Measurements from ENCODE around the gene MYCBPAP. TPM values are rescaled to one million over a fixed set of nuclear protein-coding genes. Genes with fewer than 3 reads are reported as not detected.

The MYCBPAP gene
- total and polyA plus RNA-seq, 8 donors: 1.4 to 9.1 (median 5.8) TPM

- H3K4me3 ChIP-seq: no peak overlapping the region
- ATAC-seq (no peak), DNase-seq (no peak)
- no peaks in the 10 kb centered on the region for H3K27me3 ChIP-seq
- intact Hi-C loops (cut with DNase I): no loop called here
- H3K9me3 ChIP-seq: no peaks in the 10 kb centered on the region
- no peak overlapping the region for H3K27ac ChIP-seq
- H3K4me1 ChIP-seq: no peaks in the 10 kb centered on the region
- peaks cover 0 to 7% of the 10 kb centered on the region in 2 donors for H3K36me3 ChIP-seq
- TF ChIP-seq CTCF (IDR thresholded peaks at IDR 0.05): no peak
Observed at GRCh38 chr17:50491505-50491904, 16.7 kb upstream of the MYCBPAP start.

GRCh38 chr17:50492214-50492613 is 16.0 kb upstream of the MYCBPAP start:
- intact Hi-C loops (cut with DNase I): no loop called here
- TF ChIP-seq CTCF (IDR thresholded peaks at IDR 0.05): no peak
- Histone ChIP-seq H3K9me3 (no peaks in the 10 kb centered on the region), H3K4me1 (no peaks in the 10 kb centered on the region), H3K27me3 (no peaks in the 10 kb centered on the region), H3K36me3 (peaks cover 0 to 7% of the 10 kb centered on the region in 2 donors), H3K27ac (no peak overlapping the region), H3K4me3 (no peak overlapping the region)
- DNase-seq (no peak), ATAC-seq (no peak)

- no peaks in the 10 kb centered on the region for H3K36me3 ChIP-seq
- intact Hi-C loops (cut with DNase I): no loop called here
- H3K27me3 ChIP-seq: no peaks in the 10 kb centered on the region
- no peak overlapping the region for H3K4me3 ChIP-seq
- H3K9me3 ChIP-seq: no peaks in the 10 kb centered on the region
- DNase-seq: no peak
- ATAC-seq: no peak
- H3K4me1 ChIP-seq: no peaks in the 10 kb centered on the region
- no peak overlapping the region for H3K27ac ChIP-seq
- TF ChIP-seq CTCF (IDR thresholded peaks at IDR 0.05): no peak
Observed at GRCh38 chr17:50493744-50494143, 14.5 kb upstream of the MYCBPAP start.

- ATAC-seq: no peak
- no peak for TF ChIP-seq CTCF (IDR thresholded peaks at IDR 0.05)
- no peak overlapping the region for H3K27ac ChIP-seq
- no peaks in the 10 kb centered on the region for H3K4me1 ChIP-seq
- no peaks in the 10 kb centered on the region for H3K9me3 ChIP-seq
- no peak for DNase-seq
- intact Hi-C loops (cut with DNase I): no loop called here
- no peaks in the 10 kb centered on the region for H3K36me3 ChIP-seq
- no peaks in the 10 kb centered on the region for H3K27me3 ChIP-seq
- no peak overlapping the region for H3K4me3 ChIP-seq
Observed at GRCh38 chr17:50495217-50495823, 12.9 kb upstream of the MYCBPAP start.

- TF ChIP-seq CTCF (IDR thresholded peaks at IDR 0.05): no peak
- no peak overlapping the region for H3K4me3 ChIP-seq
- H3K4me1 ChIP-seq: no peaks in the 10 kb centered on the region
- no peak overlapping the region for H3K27ac ChIP-seq
- ATAC-seq: no peak
- no peaks in the 10 kb centered on the region for H3K27me3 ChIP-seq
- H3K36me3 ChIP-seq: no peaks in the 10 kb centered on the region
- intact Hi-C loops (cut with DNase I): no loop called here
- H3K9me3 ChIP-seq: no peaks in the 10 kb centered on the region
- no peak for DNase-seq
Observed at GRCh38 chr17:50495918-50496317, 12.3 kb upstream of the MYCBPAP start.
